Mammary epithelial cell (primary cell): ENCODE measurements around the gene STRBP.

Experiments used
- EZH2 ChIP-seq: IDR thresholded peaks from 2 replicates; pipeline ENCODE4 v1.6.1; 2012; ENCODE audit warnings: low read length, inconsistent platforms, borderline replicate concordance
- TF ChIP-seq, protein P1 (sequence below), 2 donors: IDR thresholded peaks in 1 of 2; conservative IDR thresholded peaks in 1 of 2; 2 replicates each; pipeline ENCODE4 v1.5.1; 2011 to 2012; ENCODE audit warnings: inconsistent platforms in 2 of 2, low read length in 2 of 2, mild to moderate bottlenecking in 2 of 2, control low read depth in 1 of 2, low read depth in 1 of 2; ENCODE audit not compliant: insufficient read depth in 1 of 2; ENCODE audit errors: extremely low read depth in 1 of 2

DNA sequence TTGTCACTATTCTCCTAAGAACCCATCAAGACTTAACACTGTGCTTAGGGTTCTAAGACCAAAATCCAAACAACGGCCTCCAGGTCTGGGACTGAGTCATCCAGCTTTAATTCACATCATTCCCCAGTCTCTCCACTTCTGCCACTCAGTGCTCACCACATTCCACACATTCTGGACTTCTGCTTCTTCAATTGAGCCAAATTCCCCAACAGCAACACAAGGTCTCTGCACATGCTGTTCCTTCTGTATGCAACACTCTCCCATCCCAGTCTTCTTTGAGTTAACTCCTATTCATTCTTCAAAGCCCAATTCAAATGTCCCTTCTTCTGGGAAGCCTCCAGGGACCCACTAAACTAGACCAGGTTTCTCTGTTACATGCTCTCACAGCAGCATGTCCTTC, 137.1 kb downstream of the STRBP start:
- TF ChIP-seq, protein P1, sequence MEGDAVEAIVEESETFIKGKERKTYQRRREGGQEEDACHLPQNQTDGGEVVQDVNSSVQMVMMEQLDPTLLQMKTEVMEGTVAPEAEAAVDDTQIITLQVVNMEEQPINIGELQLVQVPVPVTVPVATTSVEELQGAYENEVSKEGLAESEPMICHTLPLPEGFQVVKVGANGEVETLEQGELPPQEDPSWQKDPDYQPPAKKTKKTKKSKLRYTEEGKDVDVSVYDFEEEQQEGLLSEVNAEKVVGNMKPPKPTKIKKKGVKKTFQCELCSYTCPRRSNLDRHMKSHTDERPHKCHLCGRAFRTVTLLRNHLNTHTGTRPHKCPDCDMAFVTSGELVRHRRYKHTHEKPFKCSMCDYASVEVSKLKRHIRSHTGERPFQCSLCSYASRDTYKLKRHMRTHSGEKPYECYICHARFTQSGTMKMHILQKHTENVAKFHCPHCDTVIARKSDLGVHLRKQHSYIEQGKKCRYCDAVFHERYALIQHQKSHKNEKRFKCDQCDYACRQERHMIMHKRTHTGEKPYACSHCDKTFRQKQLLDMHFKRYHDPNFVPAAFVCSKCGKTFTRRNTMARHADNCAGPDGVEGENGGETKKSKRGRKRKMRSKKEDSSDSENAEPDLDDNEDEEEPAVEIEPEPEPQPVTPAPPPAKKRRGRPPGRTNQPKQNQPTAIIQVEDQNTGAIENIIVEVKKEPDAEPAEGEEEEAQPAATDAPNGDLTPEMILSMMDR (conservative IDR thresholded peaks at IDR 0.05 in 1 of 2, IDR thresholded peaks at IDR 0.05 in 1 of 2; ENCODE audit: extremely low read depth in 1 of 2, insufficient read depth in 1 of 2, low read depth in 1 of 2, low read length in 2 of 2), result no peak
- no peak for TF ChIP-seq EZH2
